Neural crest cell (in vitro differentiated cells): Measurements from ENCODE around the gene ARFIP2. TPM values are rescaled to one million over a fixed set of nuclear protein-coding genes. Genes with fewer than 3 reads are reported as not detected.
"Not testable (repeated sequence)": the region's sequence is repeated elsewhere in the genome, so short reads cannot be mapped to it uniquely, and the experiment has no call there.

Experiments
- DNase-seq: peaks from one replicate; pipeline ENCODE4 v3.0.0; 2021; ENCODE audit warnings: low read depth, mixed read lengths, low spot score
- H3K27ac Mint-ChIP-seq: one replicate; pipeline ENCODE4 v1.8.0; 2021; ENCODE audit warnings: mild to moderate bottlenecking, mixed read lengths; ENCODE audit not compliant: unreplicated experiment
- H3K27me3 Mint-ChIP-seq: 2 replicates; pipeline ENCODE4 v1.8.0; 2021; ENCODE audit warnings: low read depth, mild to moderate bottlenecking, mixed read lengths
- H3K36me3 Mint-ChIP-seq: 2 replicates; pipeline ENCODE4 v1.8.0; 2021; ENCODE audit warnings: low read depth, mild to moderate bottlenecking, mixed read lengths
- H3K4me1 Mint-ChIP-seq: 2 replicates; pipeline ENCODE4 v1.8.0; 2021; ENCODE audit warnings: mixed read lengths
- H3K4me3 Mint-ChIP-seq: one replicate; pipeline ENCODE4 v1.8.0; 2021; ENCODE audit warnings: mild to moderate bottlenecking, mixed read lengths
- H3K9me3 Mint-ChIP-seq: 2 replicates; pipeline ENCODE4 v1.8.0; 2021; ENCODE audit warnings: mixed read lengths
- long read RNA-seq: library from polyadenylated mRNA; unstranded; transcript quantifications from one replicate; pipeline ENCODE4 v2.0.0, GENCODE V29; 2020
- total RNA-seq: library from RNA; stranded (reverse); gene quantifications from 2 replicates; pipeline ENCODE4 v1.2.1, GENCODE V29; 2021
- TF ChIP-seq, protein P1 (sequence below): fragments of 200-600 bp; sonication (generic); conservative IDR thresholded peaks from 2 replicates; pipeline ENCODE4 v1.5.0; 2021; ENCODE audit warnings: antibody characterized with exemption, mild to moderate bottlenecking

The ARFIP2 gene, protein sequence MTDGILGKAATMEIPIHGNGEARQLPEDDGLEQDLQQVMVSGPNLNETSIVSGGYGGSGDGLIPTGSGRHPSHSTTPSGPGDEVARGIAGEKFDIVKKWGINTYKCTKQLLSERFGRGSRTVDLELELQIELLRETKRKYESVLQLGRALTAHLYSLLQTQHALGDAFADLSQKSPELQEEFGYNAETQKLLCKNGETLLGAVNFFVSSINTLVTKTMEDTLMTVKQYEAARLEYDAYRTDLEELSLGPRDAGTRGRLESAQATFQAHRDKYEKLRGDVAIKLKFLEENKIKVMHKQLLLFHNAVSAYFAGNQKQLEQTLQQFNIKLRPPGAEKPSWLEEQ
- total RNA-seq = 52.4 and 57.1 TPM in 2 replicates
- long read RNA-seq, transcript ARFIP2-201 (8 exons, 2,543 nt) = major isoform, 29 of 63 reads
- long read RNA-seq, transcript ARFIP2-202 (8 exons, 1,868 nt) = minor isoform, 24 of 63 reads
- long read RNA-seq, partial matches to known transcripts = 3 of 63 reads
- long read RNA-seq, other reads (novel, unspliced or antisense) = 7 of 63 reads

DNA sequence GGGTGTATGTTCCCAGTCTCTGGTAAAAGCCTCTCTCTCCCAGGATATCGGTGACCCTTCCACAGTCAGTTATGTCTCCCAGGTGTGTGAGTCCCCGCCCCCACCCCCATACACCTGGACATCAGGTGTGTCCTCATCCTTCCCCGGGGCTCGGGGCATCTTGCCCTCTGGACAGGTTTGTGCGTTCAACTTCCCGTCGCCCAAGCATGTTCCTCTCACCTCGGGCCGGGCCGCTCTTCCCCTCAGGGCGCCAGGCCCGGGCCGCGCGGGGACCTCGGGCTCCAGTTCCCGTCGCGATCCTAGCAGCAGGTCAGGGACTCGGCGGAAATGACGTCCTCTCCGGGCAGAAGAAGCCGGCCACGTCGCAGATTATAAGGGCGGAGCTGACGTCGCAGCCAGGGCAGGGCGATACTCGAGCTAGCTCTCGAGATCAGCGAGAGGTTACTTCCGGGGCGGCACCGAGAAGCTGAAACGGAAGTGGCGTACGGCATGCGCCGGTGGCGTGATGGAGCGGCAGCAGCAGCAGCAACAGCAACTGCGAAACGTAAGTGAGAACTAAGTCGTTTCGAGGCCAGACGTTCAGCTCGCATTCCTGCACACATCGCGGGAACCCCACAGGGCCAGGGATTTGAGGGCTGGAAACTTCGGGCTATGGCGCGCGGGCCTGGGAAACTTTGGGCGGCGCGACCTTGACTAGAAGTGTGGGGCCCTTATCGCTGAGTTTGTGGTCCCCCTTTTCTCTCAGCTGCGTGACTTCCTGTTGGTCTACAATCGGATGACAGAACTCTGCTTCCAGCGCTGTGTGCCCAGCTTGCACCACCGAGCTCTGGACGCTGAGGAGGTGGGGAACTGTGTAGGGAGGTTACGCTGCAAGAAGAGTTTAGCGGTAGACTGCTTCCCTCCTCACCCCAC is at the start of gene ARFIP2, which contains the start of gene TIMM10B:
ARFIP2 (minus strand) TSS at position 320 of the 912 bp plus-strand sequence. CDS start 910 bp downstream, outside the sequence.
TIMM10B (plus strand) TSS at position 490 of the 912 bp plus-strand sequence; CDS start at position 506, 16 bp downstream.
- Mint-ChIP-seq H3K27ac (peak within 1 kb of the TSS; percentile 99), H3K9me3 (no peaks in the 10 kb centered on the region), H3K4me1 (peaks cover 38% of the 10 kb centered on the region), H3K4me3 (peak within 1 kb of the TSS; percentile 99), H3K27me3 (no peaks in the 10 kb centered on the region), H3K36me3 (peaks cover 15% of the 10 kb centered on the region)
- peak; percentile 88 for DNase-seq
- TF ChIP-seq, protein P1, sequence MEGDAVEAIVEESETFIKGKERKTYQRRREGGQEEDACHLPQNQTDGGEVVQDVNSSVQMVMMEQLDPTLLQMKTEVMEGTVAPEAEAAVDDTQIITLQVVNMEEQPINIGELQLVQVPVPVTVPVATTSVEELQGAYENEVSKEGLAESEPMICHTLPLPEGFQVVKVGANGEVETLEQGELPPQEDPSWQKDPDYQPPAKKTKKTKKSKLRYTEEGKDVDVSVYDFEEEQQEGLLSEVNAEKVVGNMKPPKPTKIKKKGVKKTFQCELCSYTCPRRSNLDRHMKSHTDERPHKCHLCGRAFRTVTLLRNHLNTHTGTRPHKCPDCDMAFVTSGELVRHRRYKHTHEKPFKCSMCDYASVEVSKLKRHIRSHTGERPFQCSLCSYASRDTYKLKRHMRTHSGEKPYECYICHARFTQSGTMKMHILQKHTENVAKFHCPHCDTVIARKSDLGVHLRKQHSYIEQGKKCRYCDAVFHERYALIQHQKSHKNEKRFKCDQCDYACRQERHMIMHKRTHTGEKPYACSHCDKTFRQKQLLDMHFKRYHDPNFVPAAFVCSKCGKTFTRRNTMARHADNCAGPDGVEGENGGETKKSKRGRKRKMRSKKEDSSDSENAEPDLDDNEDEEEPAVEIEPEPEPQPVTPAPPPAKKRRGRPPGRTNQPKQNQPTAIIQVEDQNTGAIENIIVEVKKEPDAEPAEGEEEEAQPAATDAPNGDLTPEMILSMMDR = no peak

DNA sequence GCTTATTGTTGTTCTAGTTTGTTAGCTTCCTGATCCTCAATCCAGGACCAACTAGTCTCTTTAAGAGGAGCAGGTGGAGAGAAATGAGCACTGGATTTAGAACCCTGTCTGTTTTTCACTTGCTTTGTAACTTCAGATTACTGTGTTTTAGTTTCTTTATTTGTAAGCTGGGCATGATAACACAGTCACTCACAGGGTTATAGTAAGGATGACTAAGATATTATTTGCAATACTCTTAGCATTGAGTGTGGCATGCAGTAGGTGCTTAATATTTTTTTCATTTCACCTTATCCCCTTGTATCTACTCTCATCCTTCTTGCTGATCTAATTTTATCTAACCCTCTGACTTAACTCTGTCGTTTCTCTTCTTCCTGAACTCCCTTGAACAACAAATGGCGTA is 49.7 kb upstream of the ARFIP2 start:
- DNase-seq = no peak
- TF ChIP-seq, protein P1 = no peak
- H3K27me3 Mint-ChIP-seq = no peaks in the 10 kb centered on the region
- H3K4me3 Mint-ChIP-seq = no peak overlapping the region
- no peaks in the 10 kb centered on the region for H3K9me3 Mint-ChIP-seq
- H3K4me1 Mint-ChIP-seq = no peaks in the 10 kb centered on the region
- H3K36me3 Mint-ChIP-seq = no peaks in the 10 kb centered on the region
- no peak overlapping the region for H3K27ac Mint-ChIP-seq

DNA sequence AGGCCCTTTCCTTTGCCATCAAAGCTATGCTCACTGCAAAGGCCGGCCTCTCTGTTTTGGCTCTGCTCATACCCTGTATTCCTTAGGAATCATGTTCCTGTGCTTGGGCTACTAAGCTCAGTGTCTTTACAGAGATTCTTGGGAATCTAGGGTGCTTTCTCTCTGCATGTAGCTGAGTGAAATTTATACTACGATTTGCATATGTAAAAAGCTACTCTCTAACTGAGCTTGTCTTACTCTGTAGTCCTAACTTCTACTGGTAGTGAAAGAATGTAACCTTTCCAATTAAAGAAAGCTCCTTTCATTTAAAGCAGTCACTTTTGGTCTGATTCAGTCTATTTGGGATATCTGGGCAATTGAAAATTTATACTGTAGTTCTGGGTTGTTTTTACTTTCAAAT is 48.1 kb upstream of the ARFIP2 start:
- H3K36me3 Mint-ChIP-seq = peaks cover 3% of the 10 kb centered on the region
- TF ChIP-seq, protein P1 = no peak
- DNase-seq = no peak
- no peaks in the 10 kb centered on the region for H3K4me1 Mint-ChIP-seq
- no peaks in the 10 kb centered on the region for H3K27me3 Mint-ChIP-seq
- H3K9me3 Mint-ChIP-seq = no peaks in the 10 kb centered on the region
- H3K27ac Mint-ChIP-seq = no peak overlapping the region
- H3K4me3 Mint-ChIP-seq = no peak overlapping the region

DNA sequence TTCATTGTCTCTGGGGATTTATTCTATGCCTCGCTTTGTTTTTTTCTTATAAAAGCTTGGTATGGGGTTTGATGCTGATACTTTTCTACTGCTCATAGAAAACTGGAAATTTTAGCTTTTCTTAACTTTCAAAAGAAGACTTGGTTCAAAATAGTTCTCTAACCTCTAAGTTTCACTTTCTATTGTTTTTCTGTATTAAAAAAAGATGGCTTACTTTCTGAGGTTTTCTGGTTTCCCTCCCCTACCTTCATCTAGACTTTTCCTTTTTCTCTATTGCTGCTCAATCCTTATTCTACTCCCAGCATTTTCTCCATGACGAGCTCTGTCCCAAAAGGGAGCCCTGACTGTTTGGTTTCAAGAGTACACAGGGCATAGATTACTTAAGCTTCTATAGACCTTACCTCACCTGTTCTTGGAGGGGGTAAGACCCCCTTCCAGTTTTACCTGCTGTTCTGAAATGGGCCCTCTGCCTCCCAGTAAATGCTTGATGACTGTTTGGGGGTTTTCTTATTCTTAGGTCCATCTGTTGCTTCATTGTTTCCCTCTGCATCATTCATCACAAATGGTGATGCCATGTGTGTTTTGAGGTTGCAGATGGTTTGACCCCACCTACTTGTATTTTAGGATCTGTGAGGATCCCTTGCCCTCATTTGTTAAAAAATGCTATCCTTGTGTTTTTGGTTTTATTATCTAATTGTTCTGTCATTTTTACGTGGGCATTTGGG is 45.4 kb upstream of the ARFIP2 start:
- H3K4me1 Mint-ChIP-seq = no peaks in the 10 kb centered on the region
- H3K36me3 Mint-ChIP-seq = peaks cover 9% of the 10 kb centered on the region
- no peak overlapping the region for H3K4me3 Mint-ChIP-seq
- no peaks in the 10 kb centered on the region for H3K9me3 Mint-ChIP-seq
- H3K27me3 Mint-ChIP-seq = no peaks in the 10 kb centered on the region
- no peak overlapping the region for H3K27ac Mint-ChIP-seq
- DNase-seq = no peak
- TF ChIP-seq, protein P1 = no peak

DNA sequence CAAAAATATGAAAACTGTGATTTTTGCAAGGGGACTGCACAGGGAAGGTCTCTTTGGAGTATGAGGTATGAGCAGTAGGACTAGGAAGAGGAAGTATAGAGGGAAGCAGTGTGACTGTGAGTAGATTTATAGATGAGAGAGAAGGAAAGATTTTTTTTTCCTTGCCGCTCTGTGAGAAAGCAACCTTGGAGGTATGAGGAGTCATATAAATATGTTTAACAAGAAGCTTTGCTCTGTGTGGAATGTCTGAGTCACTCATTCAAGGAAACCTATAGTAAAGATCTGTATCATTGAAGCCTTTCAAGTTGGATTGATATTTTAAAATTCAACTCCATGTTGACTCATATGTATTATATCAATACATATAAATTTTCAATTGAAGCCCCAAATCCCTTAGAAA is 42.1 kb upstream of the ARFIP2 start:
- Mint-ChIP-seq H3K9me3 (no peaks in the 10 kb centered on the region), H3K27ac (no peak overlapping the region), H3K27me3 (no peaks in the 10 kb centered on the region), H3K4me3 (no peak overlapping the region), H3K36me3 (peaks cover 24% of the 10 kb centered on the region), H3K4me1 (no peaks in the 10 kb centered on the region)
- DNase-seq = no peak
- TF ChIP-seq, protein P1 = no peak

DNA sequence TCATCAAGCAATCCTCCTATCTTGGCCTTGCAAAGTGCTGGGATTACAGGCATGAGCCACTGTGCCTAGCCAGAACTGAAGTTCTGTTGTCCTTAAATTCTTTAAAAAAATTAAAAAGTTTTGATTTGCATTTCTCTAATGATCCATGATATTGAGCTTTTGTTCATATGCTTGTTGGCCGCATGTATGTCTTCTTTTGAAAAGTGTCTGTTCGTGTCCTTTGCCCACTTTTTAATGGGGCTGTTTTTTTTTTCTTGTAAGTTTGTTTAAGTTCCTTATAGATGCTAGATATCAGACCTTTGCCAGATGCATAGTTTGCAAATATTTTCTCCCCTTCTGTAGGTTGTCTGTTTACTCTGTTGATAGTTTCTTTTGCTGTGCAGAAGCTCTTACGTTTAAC is 40.8 kb upstream of the ARFIP2 start:
- H3K27me3 Mint-ChIP-seq, H3K9me3 Mint-ChIP-seq, H3K4me3 Mint-ChIP-seq, H3K4me1 Mint-ChIP-seq, H3K27ac Mint-ChIP-seq, DNase-seq: not testable (repeated sequence)
- peaks cover 32% of the 10 kb centered on the region for H3K36me3 Mint-ChIP-seq
